Choroid plexus epithelial cell (primary cell): ENCODE data around the gene HSD17B13.

Experiments used
- DNase-seq: peaks from one replicate; pipeline ENCODE4 v3.0.0-alpha.2; 2010; ENCODE audit warnings: low read depth
- H3K4me3 ChIP-seq: 2 replicates; pipeline ENCODE4 v1.5.1; 2011; ENCODE audit warnings: low read depth, mild to moderate bottlenecking, control low read depth, low read length, moderate library complexity
- CTCF ChIP-seq: conservative IDR thresholded peaks from 2 replicates; pipeline ENCODE4 v1.5.1; 2011; ENCODE audit warnings: low read depth, mild to moderate bottlenecking, control low read depth, inconsistent platforms, low read length, moderate library complexity

The HSD17B13 gene

GRCh38 chr4:87268411-87268810 is 54.3 kb downstream of the HSD17B13 start:
- no peak for DNase-seq
- H3K4me3 ChIP-seq = no peak overlapping the region
- TF ChIP-seq CTCF = no peak

- TF ChIP-seq CTCF = no peak
- DNase-seq = no peak
- H3K4me3 ChIP-seq = no peak overlapping the region
Observed at GRCh38 chr4:87266986-87267385, 55.7 kb downstream of the HSD17B13 start.

- H3K4me3 ChIP-seq = no peak overlapping the region
- no peak for DNase-seq
- no peak for TF ChIP-seq CTCF
Observed at GRCh38 chr4:87262886-87263285, 59.8 kb downstream of the HSD17B13 start.

GRCh38 chr4:87260477-87260876 is 62.2 kb downstream of the HSD17B13 start:
- TF ChIP-seq CTCF = no peak
- DNase-seq = no peak
- H3K4me3 ChIP-seq = no peak overlapping the region

- no peak for TF ChIP-seq CTCF
- H3K4me3 ChIP-seq = no peak overlapping the region
- DNase-seq = no peak
Observed at GRCh38 chr4:87258677-87259076, 64.0 kb downstream of the HSD17B13 start.

GRCh38 chr4:87257523-87257922 is 65.2 kb downstream of the HSD17B13 start:
- no peak for TF ChIP-seq CTCF
- no peak for DNase-seq
- no peak overlapping the region for H3K4me3 ChIP-seq

GRCh38 chr4:87255755-87256154 is 66.9 kb downstream of the HSD17B13 start:
- no peak for DNase-seq
- no peak overlapping the region for H3K4me3 ChIP-seq
- TF ChIP-seq CTCF = no peak
